HG02973 (cell line): ENCODE measurements around the gene FAM13B.
A peak's percentile ranks its signal among the peaks of the same experiment; 100 is the strongest.
"Not testable (repeated sequence)": the region's sequence is repeated elsewhere in the genome, so short reads cannot be mapped to it uniquely, and the experiment has no call there.

Experiments
- ATAC-seq: cut with Tn5 transposase; IDR thresholded peaks from one replicate; pipeline ENCODE4 v1.9.1; 2021; ENCODE audit warnings: moderate library complexity; ENCODE audit not compliant: unreplicated experiment

FAM13B gene

GRCh38 chr5:137989419-137989818 is 43.5 kb downstream of the FAM13B start:
- no peak for ATAC-seq

DNA sequence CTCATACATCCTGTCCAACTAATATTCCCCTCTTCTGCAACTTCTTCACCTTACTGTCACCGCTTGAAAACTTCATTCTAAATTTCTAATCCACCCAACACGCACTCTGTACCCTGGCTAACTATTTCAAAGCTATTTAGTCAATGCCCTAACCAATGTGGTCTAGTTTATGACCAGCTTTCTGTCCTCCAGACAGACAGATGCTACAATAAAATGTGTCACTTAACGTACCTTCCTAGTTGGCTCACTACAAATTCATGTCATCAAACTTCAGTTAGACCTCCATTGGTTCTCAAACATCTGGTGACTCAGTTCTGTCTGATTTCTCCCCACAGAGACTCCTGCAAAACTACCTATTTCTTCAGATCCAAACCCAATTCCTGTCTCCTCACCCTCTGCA is 57.7 kb downstream of the FAM13B start:
- no peak for ATAC-seq

DNA sequence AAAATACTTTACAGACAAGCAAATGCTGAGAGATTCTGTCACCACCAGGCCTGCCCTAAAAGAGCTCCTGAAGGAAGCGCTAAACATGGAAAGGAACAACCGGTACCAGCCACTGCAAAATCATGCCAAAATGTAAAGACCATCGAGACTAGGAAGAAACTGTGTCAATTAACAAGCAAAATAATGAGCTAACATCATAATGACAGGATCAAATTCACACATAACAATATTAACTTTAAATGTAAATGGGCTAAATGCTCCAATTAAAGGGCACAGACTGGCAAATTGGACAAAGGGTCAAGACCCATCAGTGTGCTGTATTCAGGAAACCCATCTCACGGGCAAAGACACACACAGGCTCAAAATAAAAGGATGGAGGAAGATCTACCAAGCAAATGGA is 62.5 kb downstream of the FAM13B start:
- ATAC-seq: not testable (repeated sequence)

DNA sequence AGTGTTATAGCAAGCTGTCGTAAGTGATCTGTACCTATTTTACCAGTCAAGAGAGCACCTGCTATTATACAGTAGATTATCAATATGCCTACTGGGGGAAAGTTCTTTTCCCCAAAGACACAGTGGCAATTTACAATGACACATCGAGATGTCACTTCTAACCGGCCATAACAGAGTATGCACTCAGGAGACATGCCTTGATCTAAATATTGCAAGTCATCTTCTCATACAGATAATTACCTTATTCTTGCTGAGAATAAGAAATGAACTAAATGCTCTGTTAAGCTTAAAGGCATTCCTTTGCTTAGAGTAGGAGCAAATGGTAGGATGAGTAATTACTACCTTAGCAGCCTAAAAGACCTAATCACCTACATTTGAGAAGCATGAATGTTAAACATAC is 72.1 kb downstream of the FAM13B start:
- ATAC-seq: no peak

GRCh38 chr5:137960141-137960540 is 72.7 kb downstream of the FAM13B start:
- ATAC-seq: no peak

DNA sequence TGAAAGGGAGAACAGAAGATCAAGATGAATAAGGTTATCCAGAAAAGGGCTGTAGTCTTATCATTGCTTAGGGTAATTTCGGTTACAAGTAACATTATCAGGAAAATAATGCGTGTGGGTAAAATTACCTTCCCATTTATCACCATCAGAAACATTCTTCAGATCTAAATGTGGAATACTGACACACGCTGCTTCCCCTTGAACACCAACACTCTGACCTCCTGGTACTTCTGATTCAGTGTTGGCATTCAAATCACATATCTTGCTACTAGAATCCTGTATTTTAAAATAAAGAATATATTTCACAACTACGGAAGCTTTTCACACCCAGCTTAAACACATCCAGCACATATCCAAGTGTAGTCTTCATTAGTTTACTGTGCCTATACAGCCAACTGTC is 73.4 kb downstream of the FAM13B start:
- no peak for ATAC-seq

DNA sequence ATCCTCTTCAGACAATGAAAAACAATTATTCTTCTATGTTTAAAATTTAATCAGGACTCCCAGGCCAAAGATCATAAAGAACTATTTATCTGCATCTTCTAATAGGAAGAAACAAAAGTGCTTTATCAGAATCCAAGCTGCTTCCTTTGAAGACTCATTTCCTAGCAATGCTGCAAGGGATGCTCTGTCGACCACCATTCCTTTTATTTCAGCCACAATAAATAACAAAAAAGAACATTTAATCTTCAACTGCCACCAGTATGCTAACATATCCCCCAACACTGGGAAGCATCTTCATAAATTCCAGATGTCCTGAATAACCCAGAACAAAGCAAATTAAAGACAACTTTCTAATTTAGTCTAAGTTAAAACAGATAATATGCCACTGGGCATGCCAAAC is 74.9 kb downstream of the FAM13B start:
- ATAC-seq: no peak

GRCh38 chr5:137954131-137954879 is 78.6 kb downstream of the FAM13B start:
- no peak for ATAC-seq

DNA sequence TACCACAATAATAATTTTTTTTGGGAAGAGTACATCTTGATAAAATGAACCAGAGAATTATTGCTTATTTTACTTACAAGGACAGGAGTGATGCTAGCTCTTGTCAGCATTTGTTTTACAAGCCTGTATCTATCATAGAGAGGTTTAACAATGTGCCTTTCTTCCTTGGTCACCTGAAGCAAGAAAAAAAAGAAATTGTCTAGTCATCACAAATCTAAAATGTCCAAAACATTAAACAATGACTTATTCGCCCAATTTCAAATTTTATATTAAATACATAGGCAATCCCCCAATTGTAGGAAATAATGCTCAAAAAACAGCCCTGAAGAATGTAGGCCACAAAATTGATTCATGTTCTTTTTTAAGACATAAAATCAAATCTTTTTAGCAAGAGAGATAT is 87.1 kb downstream of the FAM13B start:
- ATAC-seq: no peak

GRCh38 chr5:137944280-137944679 is 88.6 kb downstream of the FAM13B start:
- not testable (repeated sequence) for ATAC-seq

DNA sequence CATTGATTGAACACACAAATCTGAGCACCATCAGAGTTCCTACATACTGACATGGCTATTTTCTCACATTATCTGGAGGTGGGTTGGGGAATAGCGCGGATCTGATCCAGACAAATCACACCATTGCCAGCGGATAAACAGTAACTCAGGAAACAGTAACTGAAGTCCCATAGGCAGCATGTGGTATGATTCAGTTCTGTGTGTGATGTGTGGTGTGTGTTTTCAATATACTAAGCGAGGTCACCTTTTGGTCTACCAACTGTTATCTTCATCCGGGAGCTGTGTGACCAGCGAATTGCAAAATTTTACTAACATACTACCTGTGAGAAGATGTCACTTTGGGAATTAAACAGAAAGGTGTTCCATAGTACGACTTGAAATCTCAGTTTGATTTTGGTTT is 93.5 kb downstream of the FAM13B start:
- no peak for ATAC-seq

- peak; percentile 46 for ATAC-seq
These were observed 94.1 kb downstream of the FAM13B start for GRCh38 chr5:137938751-137939143.

GRCh38 chr5:137937994-137938750 is 94.7 kb downstream of the FAM13B start:
- no peak for ATAC-seq

- ATAC-seq: no peak
These were observed 97.2 kb downstream of the FAM13B start for GRCh38 chr5:137935694-137936093.

DNA sequence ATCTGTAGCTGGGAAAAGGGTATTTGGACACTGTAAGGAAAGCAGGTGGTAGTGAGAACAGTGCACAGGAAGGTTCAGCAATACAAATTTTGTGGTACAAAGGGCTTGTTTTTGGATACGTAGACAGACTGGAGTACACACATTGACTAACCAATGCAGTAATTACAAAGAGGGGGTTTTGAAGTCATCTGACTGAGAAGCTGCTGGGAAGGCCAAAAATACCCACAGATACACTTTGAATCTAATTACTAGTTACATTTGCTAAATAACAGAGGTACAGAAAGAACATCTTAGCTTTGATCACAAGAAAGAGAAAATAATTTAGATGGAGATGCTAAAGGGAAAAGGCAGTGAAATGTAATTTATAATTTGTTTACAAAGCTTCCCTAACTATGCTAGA is 97.7 kb downstream of the FAM13B start:
- ATAC-seq: no peak

- ATAC-seq: no peak
These were observed 99.4 kb downstream of the FAM13B start for GRCh38 chr5:137933491-137933911.

GRCh38 chr5:137932800-137933199 is 100.1 kb downstream of the FAM13B start:
- ATAC-seq: no peak

GRCh38 chr5:137923856-137924255 is 109.0 kb downstream of the FAM13B start:
- ATAC-seq: no peak

- ATAC-seq: no peak
These were observed 110.9 kb downstream of the FAM13B start for GRCh38 chr5:137921931-137922330.

DNA sequence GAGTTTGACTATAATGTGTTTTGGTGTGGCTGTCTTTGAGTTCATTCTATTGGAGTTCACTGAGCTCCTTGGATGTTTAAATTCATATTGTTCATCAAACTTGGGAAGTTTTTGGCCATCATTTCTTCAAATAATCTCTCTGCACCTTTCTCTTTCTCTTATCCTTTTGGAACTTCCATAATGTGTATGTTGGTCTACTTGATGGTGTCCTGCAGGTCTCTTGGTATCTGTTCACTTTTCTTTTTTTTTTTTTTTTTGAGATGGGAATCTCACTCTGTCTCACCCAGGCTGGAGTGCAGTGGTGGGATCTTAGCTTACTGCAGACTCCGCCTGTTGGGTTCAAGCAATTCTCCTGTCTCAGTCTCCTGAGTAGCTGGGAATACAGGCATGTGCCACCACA is 116.0 kb downstream of the FAM13B start:
- ATAC-seq: no peak

GRCh38 chr5:137914758-137915157 is 118.1 kb downstream of the FAM13B start:
- no peak for ATAC-seq

DNA sequence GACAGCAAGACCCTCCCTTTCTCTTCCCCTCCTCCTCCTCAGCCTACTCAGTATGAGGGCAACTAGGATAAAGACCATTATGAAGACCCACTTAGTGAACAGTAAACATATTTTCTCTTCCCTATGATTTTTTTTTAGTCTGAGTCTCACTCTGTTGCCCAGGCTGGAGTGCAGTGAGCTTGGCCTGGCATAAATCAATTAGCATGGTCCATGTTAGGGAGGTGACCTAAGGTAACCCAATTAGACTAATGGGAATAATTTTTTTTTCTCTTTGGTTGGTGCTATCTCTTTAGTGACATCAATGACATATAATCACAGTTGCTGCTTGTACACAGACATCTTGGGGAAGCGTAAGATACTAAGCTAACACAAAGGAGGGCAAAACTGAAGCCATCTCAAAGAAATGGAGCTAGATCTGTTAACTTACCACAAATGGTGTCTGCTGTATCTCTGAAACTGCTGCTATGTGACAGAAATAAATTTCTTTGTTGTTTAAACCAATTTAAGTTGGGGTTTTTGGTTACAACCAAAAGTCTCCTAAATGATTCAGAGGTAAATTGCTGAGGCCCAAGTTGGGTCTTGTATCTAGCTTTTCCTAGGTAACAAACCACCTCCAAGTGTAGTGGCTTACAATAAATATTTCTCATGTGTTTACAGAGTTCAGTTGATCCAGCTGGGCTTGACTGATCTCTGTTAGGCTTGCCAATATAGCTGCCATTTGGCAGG is 130.3 kb downstream of the FAM13B start:
- ATAC-seq: no peak
